Femur (tissue), 1 donor: Measurements from ENCODE around the gene QRFP.
A peak's percentile ranks its signal among the peaks of the same experiment; 100 is the strongest.

Experiments used
- DNase-seq: peaks from one replicate; pipeline ENCODE4 v3.0.0-alpha.2; 2017

QRFP gene

DNA sequence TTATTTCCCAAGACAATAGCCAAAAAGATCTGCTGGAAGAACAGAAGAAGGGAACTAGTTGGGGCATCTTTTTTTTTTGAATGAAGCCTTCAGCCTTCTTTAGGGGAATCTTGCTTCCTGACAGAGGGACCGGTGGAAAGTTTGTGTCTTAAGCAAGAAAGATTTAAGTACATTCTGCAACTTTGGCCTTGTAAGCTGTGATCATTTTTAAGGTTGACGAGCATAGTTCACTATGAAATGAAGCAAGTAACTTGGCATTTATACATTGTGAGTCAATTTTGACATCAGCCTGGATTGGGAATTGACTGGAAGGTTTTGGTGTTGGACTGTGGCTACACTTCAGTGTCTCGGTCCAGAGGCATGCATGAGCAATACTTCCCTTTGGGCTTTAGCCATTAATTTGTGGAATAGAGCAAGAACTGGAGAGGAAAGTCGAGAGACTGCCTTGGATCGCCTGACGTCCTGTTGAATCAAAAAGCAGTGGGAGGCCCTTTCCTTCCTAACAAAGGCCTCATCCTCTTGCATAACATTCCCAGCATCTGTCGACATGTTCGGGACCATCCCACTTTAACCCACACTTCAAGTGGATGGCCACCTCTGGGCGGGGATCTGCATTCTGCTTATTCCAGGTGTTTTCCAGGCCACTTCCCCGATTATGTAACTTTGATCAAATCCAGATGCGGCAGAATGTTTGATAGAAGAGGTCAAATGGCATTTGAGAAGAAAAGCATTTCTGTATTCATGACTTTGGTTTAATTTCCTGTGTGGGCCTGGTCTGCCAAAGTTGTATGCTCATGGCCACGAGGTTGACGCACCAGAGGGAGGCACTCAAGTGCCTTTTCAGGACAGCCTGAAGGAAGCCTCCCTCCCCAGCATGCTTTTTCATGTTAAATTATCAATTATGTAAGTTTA, 49.0 kb downstream of the QRFP start:
- DNase-seq: peak; percentile 93

DNA sequence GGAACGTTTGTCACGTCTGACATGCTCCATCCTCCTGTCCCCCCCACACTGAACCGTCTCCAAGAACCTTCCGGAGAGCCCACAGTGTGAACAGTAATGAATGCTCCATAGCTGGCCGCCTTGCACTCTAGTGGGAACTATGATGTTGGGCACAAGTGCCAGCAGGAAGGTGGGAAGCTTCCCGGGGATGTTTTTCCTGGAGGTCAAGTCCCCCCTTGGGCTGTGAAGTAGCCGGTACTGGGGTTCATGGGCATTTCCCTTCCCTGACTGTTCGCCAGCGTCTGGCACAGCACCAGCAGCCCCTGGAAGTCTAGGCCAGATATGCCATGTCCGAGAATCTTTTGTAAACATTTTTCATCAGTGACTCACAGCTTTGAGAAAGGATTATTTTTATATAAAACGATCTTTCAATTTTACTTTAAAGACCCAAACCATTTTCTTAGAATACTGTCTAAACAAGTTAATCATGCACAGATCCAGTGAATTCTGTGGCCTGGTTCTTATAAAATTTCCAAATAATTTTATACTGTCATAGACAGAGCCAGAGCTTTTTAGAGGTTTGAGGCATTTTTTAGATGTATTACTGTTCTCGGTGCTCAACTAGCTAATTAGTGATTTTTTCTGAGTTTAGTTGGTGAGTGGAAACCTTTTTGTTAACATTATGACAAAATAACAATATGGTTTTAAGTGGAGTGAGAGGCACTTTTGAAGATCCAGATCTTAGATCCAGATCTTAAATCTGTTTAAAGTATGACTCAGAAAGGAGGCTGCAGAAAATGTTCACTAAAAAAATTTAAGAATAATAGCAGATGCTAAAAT, 49.9 kb downstream of the QRFP start:
- DNase-seq: peak; percentile 72

DNA sequence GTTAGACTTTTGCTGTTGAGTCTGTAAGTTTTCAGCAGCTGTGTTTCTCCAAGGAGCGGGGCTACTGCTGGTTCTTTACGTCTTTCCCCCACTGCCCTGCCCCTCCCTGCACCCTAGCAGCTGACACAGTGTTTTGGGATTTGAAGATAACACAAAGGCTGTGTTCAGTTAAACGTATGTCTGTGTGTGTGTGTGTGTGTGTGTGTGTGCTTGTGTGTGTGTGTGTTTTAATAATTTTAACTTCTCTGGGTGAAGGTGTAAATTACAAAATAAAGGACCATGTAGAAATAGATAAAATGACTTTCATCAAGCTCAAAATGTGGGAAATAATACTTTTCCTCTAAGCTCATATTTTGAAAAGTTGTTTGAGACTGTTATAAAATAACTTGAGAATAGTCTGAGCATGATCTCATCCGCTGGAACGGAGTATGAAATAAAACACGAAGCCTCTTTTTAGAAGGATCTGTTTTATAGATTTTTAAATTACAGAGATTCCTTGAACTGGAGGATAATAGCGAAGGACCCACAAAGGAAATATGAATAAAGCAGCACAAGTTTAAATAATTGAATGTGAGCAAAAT, 50.6 kb downstream of the QRFP start:
- DNase-seq: peak; percentile 85

DNA sequence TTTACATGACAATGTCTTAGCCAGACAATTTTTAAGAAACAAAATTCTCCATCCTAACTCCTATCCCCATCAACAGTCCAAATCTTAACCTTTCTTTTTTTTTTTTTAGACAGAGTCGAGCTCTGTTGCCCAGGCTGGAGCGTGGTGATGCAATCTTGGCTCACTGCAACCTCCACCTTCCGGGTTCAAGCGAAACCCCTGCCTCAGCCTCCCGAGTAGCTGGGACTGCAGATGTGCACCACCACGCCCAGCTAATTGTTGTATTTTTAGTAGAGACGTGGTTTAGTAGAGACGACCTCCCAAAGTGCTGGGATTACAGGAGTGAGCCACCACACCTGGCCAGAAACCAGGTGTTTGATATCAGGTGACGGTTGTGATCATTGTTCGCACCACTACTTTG, 51.4 kb downstream of the QRFP start:
- DNase-seq: no peak

DNA sequence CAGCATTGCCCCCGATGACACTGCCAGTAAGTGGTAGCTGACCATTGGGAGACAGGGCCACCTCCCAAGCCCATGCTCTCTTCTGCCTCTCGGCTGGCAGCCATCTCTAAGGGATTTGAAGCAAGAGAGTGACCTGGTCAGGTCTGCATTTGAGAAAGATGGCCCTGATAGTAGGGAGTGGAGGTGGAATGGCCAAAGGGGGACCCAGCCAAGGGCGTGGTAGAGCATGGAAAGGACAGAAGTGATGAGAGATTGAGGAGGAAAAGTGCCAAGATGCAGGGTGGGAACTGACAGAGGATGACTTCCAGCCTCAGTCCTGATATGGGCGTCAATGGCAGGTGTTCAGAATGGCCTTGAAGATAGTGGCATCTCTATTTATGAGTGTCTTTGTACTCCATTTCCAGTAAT, 52.6 kb downstream of the QRFP start:
- no peak for DNase-seq

DNA sequence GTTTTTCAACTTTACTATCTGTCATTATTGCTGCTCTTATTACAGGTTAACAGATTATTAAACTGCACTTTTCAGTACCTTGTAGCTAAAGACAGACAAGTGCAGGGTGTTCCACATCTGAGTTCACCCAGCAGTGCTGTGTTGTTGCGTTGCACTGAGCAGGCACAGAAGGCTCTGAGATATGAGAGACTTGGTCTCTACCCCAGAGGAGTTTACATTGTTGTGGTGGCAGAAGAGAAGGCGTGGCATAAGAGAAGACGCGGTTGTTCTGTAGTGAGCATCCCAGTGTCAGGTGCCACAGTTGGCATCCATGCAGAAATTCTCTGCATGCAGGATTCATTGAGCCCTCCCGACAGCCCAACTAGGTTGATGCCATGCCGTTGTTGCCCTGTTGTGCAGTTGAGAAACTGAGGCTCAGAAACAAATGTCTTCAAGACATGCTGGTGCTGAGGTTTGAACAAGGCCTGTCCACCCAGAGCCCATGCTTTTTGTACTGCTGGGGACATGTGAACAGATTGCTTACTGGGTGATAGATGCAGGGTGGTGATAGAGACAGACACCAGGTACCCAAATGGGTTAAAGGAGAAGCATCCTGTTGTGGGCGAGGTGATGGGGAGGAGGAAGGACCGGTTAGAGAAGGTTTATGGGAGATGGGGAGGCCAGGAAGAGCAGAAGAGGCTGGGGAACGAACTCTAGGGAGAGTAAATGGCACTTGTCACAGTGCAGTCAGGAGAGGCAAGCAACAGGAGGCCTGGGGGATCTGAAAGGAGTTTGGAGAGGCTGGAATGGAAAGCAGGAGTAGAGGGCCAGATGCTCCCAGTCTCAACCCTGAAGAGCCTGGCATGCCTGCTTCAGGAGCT, 53.3 kb downstream of the QRFP start:
- no peak for DNase-seq
